Measurements from ENCODE around the gene LARP4.
"Not testable (repeated sequence)": the region's sequence is repeated elsewhere in the genome, so short reads cannot be mapped to it uniquely, and the experiment has no call there.

LARP4 gene

DNA sequence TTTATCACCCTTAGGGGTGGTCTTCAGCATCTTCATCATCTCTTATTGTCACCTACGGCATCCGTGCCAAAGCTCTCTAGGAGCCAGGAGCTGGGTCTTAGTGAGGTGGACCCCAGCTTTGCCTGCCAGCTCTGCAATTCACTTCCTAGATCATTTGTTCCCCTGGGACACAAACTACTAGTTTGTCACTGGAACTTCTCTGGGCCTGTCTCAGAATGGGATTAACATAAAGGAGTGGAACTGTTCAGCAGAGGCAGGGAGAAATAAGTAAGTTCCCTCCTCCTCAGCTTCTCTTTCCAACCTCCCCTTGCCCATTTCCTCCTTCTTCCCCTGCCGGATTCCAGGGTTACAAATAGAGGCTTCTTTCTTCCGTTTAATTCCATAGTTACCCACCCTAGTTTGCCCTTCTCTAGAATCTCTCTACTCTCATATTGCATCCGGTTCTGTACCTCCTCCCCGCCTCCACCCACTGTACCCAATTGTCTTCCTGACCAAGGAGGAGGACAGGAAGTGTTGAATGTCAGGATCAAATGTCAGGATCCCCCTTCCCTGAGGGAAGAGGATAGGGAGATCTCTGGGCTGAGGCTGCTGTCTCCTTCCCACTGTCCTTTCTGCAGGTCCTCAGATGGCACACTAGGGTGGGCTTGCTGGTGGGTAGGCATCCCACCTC, 25.0 kb downstream of the LARP4 start:
- no peak for DNase-seq
- Histone ChIP-seq H3K27ac (no peak overlapping the region), H3K27me3 (replicated peaks) (no peaks in the 10 kb centered on the region), H3K36me3 (replicated peaks) (peaks cover 17% of the 10 kb centered on the region), H3K4me3 (ENCODE audit: low read depth, low read length) (no peak overlapping the region)
- in situ Hi-C loops (cut with HindIII; ENCODE audit: low pct_ligation_motif_present, low sequenced_read_pairs) = no loop called here
- no peak for TF ChIP-seq CTCF (IDR thresholded peaks at IDR 0.05; ENCODE audit: low read depth, low read length, missing control alignments)

DNA sequence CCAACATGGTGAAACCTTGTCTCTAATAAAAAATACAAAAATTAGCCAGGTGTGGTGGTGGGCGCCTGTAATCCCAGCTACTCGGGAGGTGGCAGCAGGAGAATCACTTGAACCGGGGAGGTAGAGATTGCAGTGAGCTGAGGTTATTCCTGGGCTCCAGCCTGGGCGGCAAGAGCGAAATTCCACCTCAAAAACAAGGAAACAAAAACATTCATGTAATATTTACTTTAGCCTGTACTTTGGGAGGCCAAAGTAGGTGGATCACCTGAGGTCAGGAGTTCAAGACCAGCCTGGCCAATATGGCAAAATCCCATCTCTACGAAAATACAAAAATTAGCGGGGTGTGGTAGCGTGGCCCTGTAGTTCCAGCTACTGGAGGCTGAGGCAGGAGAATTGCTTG, 31.0 kb downstream of the LARP4 start:
- H3K4me3 ChIP-seq (ENCODE audit: low read depth, low read length); in situ Hi-C loops (cut with HindIII; ENCODE audit: low pct_ligation_motif_present, low sequenced_read_pairs); H3K27me3 ChIP-seq (replicated peaks); H3K27ac ChIP-seq; DNase-seq: not testable (repeated sequence)
- peaks cover 50% of the 10 kb centered on the region for H3K36me3 ChIP-seq (replicated peaks)

GRCh38 chr12:50440288-50440687, 39.6 kb downstream of the LARP4 start:
- no peak for DNase-seq
- no peak for TF ChIP-seq CTCF (IDR thresholded peaks at IDR 0.05; ENCODE audit: low read depth, low read length, missing control alignments)
- Histone ChIP-seq H3K27me3 (replicated peaks) (no peaks in the 10 kb centered on the region), H3K36me3 (replicated peaks) (peaks cover 63% of the 10 kb centered on the region), H3K4me3 (ENCODE audit: low read depth, low read length) (no peak overlapping the region), H3K27ac (no peak overlapping the region)
- in situ Hi-C loops (cut with HindIII; ENCODE audit: low pct_ligation_motif_present, low sequenced_read_pairs) = no loop called here

DNA sequence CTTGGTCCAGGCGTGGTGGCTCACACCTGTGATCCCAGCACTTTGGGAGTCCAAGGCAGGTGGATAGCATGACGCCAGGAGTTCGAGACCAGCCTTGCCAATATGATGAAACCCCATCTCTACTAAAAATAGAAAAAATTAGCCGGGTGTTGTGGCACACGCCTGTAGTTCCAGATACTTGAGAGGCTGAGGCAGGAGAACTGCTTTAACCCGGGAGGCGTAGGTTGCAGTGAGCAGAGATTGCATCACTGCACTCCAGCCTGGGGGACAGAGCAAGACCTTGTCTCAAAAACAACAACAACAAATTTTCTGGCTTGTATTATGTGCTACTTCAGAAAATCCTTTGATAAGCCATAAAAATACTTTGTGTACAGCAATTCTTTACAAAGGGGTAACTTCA, 41.1 kb downstream of the LARP4 start:
- no peak overlapping the region for H3K4me3 ChIP-seq (ENCODE audit: low read depth, low read length)
- in situ Hi-C loops (cut with HindIII; ENCODE audit: low pct_ligation_motif_present, low sequenced_read_pairs) = no loop called here
- no peak for DNase-seq
- TF ChIP-seq CTCF (IDR thresholded peaks at IDR 0.05; ENCODE audit: low read depth, low read length, missing control alignments) = no peak
- H3K27me3 ChIP-seq (replicated peaks) = no peaks in the 10 kb centered on the region
- H3K27ac ChIP-seq = no peak overlapping the region
- peaks cover 64% of the 10 kb centered on the region for H3K36me3 ChIP-seq (replicated peaks)

- Histone ChIP-seq H3K27me3 (replicated peaks) (no peaks in the 10 kb centered on the region), H3K4me3 (ENCODE audit: low read depth, low read length) (no peak overlapping the region), H3K27ac (no peak overlapping the region), H3K36me3 (replicated peaks) (peaks cover 66% of the 10 kb centered on the region)
- in situ Hi-C loops (cut with HindIII; ENCODE audit: low pct_ligation_motif_present, low sequenced_read_pairs) = no loop called here
- no peak for DNase-seq
- no peak for TF ChIP-seq CTCF (IDR thresholded peaks at IDR 0.05; ENCODE audit: low read depth, low read length, missing control alignments)
Measured at GRCh38 chr12:50442178-50442908, 41.7 kb downstream of the LARP4 start.

GRCh38 chr12:50449671-50450070, 49.0 kb downstream of the LARP4 start:
- H3K4me3 ChIP-seq (ENCODE audit: low read depth, low read length); in situ Hi-C loops (cut with HindIII; ENCODE audit: low pct_ligation_motif_present, low sequenced_read_pairs); DNase-seq; H3K27me3 ChIP-seq (replicated peaks); H3K27ac ChIP-seq: not testable (repeated sequence)
- H3K36me3 ChIP-seq (replicated peaks) = peaks cover 28% of the 10 kb centered on the region

Data from brain microvascular endothelial cell (primary cell).